Heart left ventricle (tissue), 16 donors: ENCODE data around the gene CIAO3. TPM values are rescaled to one million over a fixed set of nuclear protein-coding genes. Genes with fewer than 3 reads are reported as not detected.
"Not testable (repeated sequence)": the region's sequence is repeated elsewhere in the genome, so short reads cannot be mapped to it uniquely, and the experiment has no call there.

Source experiments
- ATAC-seq, 4 donors: fragments of 200-7000 bp; cut with Tn5 transposase; one replicate each; pipeline ENCODE4 v1.9.1; 2020 to 2022; ENCODE audit warnings: moderate library complexity in 4 of 4, mild to moderate bottlenecking in 3 of 4, moderate number of reproducible peaks in 1 of 4
- DNase-seq, 5 donors: peaks; one replicate each; pipeline ENCODE4 v3.0.0-alpha.2; 2020
- H3K27ac ChIP-seq, 12 donors: fragments of 200-600 bp; sonication (generic) in 4 of 12; one replicate each; pipeline versions ENCODE4 v1.5.0 to v1.8.0; 2016 to 2022; ENCODE audit warnings: mild to moderate bottlenecking in 2 of 12
- H3K27me3 ChIP-seq, 9 donors: fragments of 200-600 bp; sonication (generic) in 2 of 9; one replicate each; pipeline versions ENCODE4 v1.5.1 to v1.8.0; 2016 to 2022; ENCODE audit warnings: mild to moderate bottlenecking in 3 of 9
- H3K36me3 ChIP-seq, 9 donors: fragments of 200-600 bp; sonication (generic) in 2 of 9; one replicate each; pipeline versions ENCODE4 v1.5.0 to v1.8.0; 2018 to 2022; ENCODE audit warnings: mild to moderate bottlenecking in 2 of 9
- H3K4me1 ChIP-seq, 12 donors: fragments of 200-600 bp; sonication (generic) in 4 of 12; one replicate each; pipeline versions ENCODE4 v1.5.0 to v1.8.0; 2016 to 2022; ENCODE audit warnings: mild to moderate bottlenecking in 3 of 12
- H3K4me3 ChIP-seq, 12 donors: fragments of 200-600 bp; sonication (generic) in 4 of 12; one replicate each; pipeline versions ENCODE4 v1.5.0 to v1.8.0; 2017 to 2022; ENCODE audit warnings: mild to moderate bottlenecking in 9 of 12, moderate library complexity in 4 of 12
- H3K9me3 ChIP-seq, 12 donors: fragments of 200-600 bp; sonication (generic) in 4 of 12; one replicate each; pipeline versions ENCODE4 v1.5.0 to v1.8.0; 2016 to 2022; ENCODE audit warnings: mild to moderate bottlenecking in 1 of 12
- POLR2A ChIP-seq, 2 donors: fragments of 450-650 bp; IDR thresholded peaks; one replicate each; pipeline ENCODE4 v1.6.1; 2017; ENCODE audit warnings: antibody characterized with exemption in 2 of 2, mild to moderate bottlenecking in 2 of 2, moderate library complexity in 2 of 2
- WGBS, 4 donors: extraction: QIAGEN DNeasy Blood & Tissue Kit in 2 of 4; methylation state at CpG; one replicate each; pipeline versions ENCODE4 v1.1.5 to v1.1.7; 2013 to 2018; 5-methylcytosine and 5-hydroxymethylcytosine counted together
- intact Hi-C, 10 donors: fragments of 100-400 bp; cut with DNase I; formaldehyde crosslinking; loops; one replicate each; pipeline versions ENCODE4 v1.11.1 to v1.14.2; 2022
- polyA plus RNA-seq, 2 donors: library from polyadenylated mRNA; stranded (reverse); fragments of 200-250 nt; gene quantifications; one replicate each; pipeline ENCODE4 v1.2.3, GENCODE V29; 2013
- total RNA-seq, 9 donors: library from RNA; depleted of rRNA in 2 of 9; stranded (reverse); fragments of >200 nt in 2 of 9; fragmentation: NEBNext Ultra II Directional in 3 of 9; extraction: Animal tissue kit (Norgen Biotek cat#: 25700) in 3 of 9; gene quantifications; one replicate each; pipeline versions ENCODE4 v1.1.0 to v1.2.4, GENCODE V29; 2016 to 2023
- TF ChIP-seq, protein P1 (sequence below), 12 donors: fragments of 200-600 bp; sonication (generic) in 4 of 12; IDR thresholded peaks; one replicate each; pipeline versions ENCODE4 v1.5.0 to v1.8.0; 2018 to 2022; ENCODE audit warnings: antibody characterized with exemption in 12 of 12, mild to moderate bottlenecking in 5 of 12
- donor health status: ischemic (EF 13 %, LVEDD 7.1; RV severe dilation, severe dysfunction).
- donor health status: healthy with polysubstance abuse.
- donor health status: DM: no; HTN: yes; CAD: no.
- donor health status: DM: no; HTN: no; CAD: no.
- donor health status: ischemic (EF 25% LVEDD 6.9; RV normal size, moderate dysfunction).
- donor health status: ischemic (EF 25% LVEDD 5.7; RV mildly dilated, moderate dysfunction).
- donor health status: healthy.
- donor health status: DM: yes; HTN: yes; CAD: no.
- donor health status: ischemic (EF 35%, LVEDD 5.7; RV mildly dilated, moderate dysfunction).
- donor health status: nonischemic (EF 11% LVEDD 7.7; RV severe dilation, severe dysfunction).
- donor health status: DM: yes; HTN: yes; CAD: no.
- donor health status: PGD.
- donor health status: ischemic (EF 29% LVEDD 5.4; RV normal size, mild dysfunction).
- donor health status: nonischemic (EF 23%, LVEDD 6.1; RV moderate dilation, normal function).

CIAO3 gene
- total and polyA plus RNA-seq, 11 donors: 21.4 to 41.5 (median 28.2) TPM

GRCh38 chr16:712740-713250, 28.0 kb downstream of the CIAO3 start:
- ATAC-seq: not testable (repeated sequence)

GRCh38 chr16:711548-712320, 29.1 kb downstream of the CIAO3 start:
- Histone ChIP-seq H3K36me3 (no peaks in the 10 kb centered on the region), H3K4me1 (peaks cover 0 to 42% (median 19%) of the 10 kb centered on the region in 12 donors), H3K27ac (no peak overlapping the region), H3K4me3 (no peak overlapping the region), H3K9me3 (no peaks in the 10 kb centered on the region), H3K27me3 (peaks cover 18 to 52% (median 37%) of the 10 kb centered on the region in 9 donors)
- DNase-seq: peak; percentile 78 to 93 (median 82)
- intact Hi-C loops: loop anchor here (1.0 to 5.0 kb wide), 12 partner anchors 29 to 392 kb away; partner anchors contain the start of genes CIAO3 (in 2 of the 10), CHTF18 (in 1 of the 10) and RPUSD1 (in 1 of the 10)
- peak; percentile 33 to 71 (median 64) for ATAC-seq
- TF ChIP-seq, protein P1, sequence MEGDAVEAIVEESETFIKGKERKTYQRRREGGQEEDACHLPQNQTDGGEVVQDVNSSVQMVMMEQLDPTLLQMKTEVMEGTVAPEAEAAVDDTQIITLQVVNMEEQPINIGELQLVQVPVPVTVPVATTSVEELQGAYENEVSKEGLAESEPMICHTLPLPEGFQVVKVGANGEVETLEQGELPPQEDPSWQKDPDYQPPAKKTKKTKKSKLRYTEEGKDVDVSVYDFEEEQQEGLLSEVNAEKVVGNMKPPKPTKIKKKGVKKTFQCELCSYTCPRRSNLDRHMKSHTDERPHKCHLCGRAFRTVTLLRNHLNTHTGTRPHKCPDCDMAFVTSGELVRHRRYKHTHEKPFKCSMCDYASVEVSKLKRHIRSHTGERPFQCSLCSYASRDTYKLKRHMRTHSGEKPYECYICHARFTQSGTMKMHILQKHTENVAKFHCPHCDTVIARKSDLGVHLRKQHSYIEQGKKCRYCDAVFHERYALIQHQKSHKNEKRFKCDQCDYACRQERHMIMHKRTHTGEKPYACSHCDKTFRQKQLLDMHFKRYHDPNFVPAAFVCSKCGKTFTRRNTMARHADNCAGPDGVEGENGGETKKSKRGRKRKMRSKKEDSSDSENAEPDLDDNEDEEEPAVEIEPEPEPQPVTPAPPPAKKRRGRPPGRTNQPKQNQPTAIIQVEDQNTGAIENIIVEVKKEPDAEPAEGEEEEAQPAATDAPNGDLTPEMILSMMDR (IDR thresholded peaks at IDR 0.05): peak; percentile 90 to 99 (median 95)
- no peak for TF ChIP-seq POLR2A (IDR thresholded peaks at IDR 0.05)
- 12 to 19% (median 13%) methylated on average over 20 to 25 of the region's 25 CpGs for WGBS, 4 donors

More at GRCh38 chr16:712740-713250, 28.0 kb downstream of the CIAO3 start:
- H3K36me3 ChIP-seq, H3K4me3 ChIP-seq, DNase-seq, H3K9me3 ChIP-seq, H3K27ac ChIP-seq: not testable (repeated sequence)
- intact Hi-C loops: loop anchor here in 4 of 10 donors (5.0 kb wide), 2 partner anchors 35 to 345 kb away; no protein-coding TSS in a partner anchor
- Histone ChIP-seq H3K4me1 (peaks cover 0 to 47% (median 20%) of the 10 kb centered on the region in 12 donors), H3K27me3 (peaks cover 15 to 46% (median 30%) of the 10 kb centered on the region in 9 donors)
- 56 to 60% (median 57%) methylated on average over 13 of the region's 13 CpGs for WGBS, 4 donors
- TF ChIP-seq, protein P1 (IDR thresholded peaks at IDR 0.05): peak in 8 of 12 donors; percentile 11 to 38 (median 24)

GRCh38 chr16:711084-711483, 29.7 kb downstream of the CIAO3 start:
- no peak for ATAC-seq
- intact Hi-C loops: loop anchor here (1.0 to 5.0 kb wide), 12 partner anchors 30 to 392 kb away; partner anchors contain the start of genes CIAO3 (in 2 of the 10), CHTF18 (in 1 of the 10) and RPUSD1 (in 1 of the 10)
- H3K27ac ChIP-seq: no peak overlapping the region
- H3K4me3 ChIP-seq: no peak overlapping the region
- no peaks in the 10 kb centered on the region for H3K36me3 ChIP-seq
- no peak for DNase-seq
- TF ChIP-seq POLR2A (IDR thresholded peaks at IDR 0.05): no peak
- TF ChIP-seq, protein P1 (IDR thresholded peaks at IDR 0.05): no peak
- 75 to 80% (median 78%) methylated on average over 3 to 12 of the region's 12 CpGs for WGBS, 4 donors
- peaks cover 18 to 53% (median 43%) of the 10 kb centered on the region in 9 donors for H3K27me3 ChIP-seq
- H3K9me3 ChIP-seq: no peaks in the 10 kb centered on the region
- peaks cover 0 to 42% (median 15%) of the 10 kb centered on the region in 12 donors for H3K4me1 ChIP-seq
